ENCODE results near the gene PIK3C2B.

The PIK3C2B gene

DNA sequence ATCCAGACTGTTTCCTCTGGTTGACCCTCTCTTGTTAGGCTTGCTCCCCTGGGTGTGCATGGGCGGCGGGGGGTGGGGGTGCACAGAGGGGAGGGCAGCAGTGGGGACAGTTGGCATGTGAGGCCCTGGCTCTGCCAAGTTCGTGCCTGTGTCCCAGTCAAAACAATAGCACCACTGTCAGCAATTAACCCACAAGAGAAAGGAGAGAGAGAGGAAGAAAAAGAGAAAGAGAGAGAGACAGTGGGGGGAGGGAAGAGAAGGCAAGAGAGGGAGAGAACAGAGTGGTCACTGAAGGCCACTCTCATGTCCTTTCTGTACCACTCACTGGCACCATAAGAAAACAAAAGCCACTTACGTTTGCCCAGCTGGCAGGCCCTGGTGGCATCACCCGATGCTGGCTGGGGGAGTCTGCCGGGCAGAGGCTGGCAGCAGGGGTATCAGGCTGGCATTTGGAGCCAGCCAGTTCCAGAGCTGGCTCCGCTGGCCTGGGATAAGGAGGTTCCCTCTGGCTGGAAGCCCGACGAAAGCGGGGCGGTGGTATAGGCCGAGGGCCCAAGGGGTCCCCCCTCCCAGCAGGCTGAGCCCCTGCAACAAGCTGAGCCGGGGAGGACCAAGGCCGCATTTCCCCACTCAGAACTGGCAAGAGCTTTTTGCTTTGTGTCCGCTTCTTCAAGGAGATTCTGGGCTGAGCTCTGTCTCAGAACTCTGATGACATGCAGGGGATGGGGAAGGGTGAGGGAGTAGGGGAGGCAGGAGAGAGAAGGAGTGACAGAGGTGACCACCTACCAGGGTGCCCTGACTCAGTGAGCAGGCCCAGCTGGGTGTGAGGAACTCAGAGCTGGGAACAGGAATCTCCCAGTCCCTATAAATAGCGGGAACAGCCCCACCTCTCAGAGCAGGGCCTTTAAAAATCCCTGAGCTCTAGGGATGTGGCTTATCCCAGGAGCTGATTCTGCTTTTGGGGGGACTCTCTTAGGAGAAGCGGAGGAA, 27.9 kb downstream of the PIK3C2B start:
- no peak overlapping the region for H3K27ac ChIP-seq
- TF ChIP-seq, protein P1, sequence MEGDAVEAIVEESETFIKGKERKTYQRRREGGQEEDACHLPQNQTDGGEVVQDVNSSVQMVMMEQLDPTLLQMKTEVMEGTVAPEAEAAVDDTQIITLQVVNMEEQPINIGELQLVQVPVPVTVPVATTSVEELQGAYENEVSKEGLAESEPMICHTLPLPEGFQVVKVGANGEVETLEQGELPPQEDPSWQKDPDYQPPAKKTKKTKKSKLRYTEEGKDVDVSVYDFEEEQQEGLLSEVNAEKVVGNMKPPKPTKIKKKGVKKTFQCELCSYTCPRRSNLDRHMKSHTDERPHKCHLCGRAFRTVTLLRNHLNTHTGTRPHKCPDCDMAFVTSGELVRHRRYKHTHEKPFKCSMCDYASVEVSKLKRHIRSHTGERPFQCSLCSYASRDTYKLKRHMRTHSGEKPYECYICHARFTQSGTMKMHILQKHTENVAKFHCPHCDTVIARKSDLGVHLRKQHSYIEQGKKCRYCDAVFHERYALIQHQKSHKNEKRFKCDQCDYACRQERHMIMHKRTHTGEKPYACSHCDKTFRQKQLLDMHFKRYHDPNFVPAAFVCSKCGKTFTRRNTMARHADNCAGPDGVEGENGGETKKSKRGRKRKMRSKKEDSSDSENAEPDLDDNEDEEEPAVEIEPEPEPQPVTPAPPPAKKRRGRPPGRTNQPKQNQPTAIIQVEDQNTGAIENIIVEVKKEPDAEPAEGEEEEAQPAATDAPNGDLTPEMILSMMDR (conservative IDR thresholded peaks at IDR 0.05): no peak

DNA sequence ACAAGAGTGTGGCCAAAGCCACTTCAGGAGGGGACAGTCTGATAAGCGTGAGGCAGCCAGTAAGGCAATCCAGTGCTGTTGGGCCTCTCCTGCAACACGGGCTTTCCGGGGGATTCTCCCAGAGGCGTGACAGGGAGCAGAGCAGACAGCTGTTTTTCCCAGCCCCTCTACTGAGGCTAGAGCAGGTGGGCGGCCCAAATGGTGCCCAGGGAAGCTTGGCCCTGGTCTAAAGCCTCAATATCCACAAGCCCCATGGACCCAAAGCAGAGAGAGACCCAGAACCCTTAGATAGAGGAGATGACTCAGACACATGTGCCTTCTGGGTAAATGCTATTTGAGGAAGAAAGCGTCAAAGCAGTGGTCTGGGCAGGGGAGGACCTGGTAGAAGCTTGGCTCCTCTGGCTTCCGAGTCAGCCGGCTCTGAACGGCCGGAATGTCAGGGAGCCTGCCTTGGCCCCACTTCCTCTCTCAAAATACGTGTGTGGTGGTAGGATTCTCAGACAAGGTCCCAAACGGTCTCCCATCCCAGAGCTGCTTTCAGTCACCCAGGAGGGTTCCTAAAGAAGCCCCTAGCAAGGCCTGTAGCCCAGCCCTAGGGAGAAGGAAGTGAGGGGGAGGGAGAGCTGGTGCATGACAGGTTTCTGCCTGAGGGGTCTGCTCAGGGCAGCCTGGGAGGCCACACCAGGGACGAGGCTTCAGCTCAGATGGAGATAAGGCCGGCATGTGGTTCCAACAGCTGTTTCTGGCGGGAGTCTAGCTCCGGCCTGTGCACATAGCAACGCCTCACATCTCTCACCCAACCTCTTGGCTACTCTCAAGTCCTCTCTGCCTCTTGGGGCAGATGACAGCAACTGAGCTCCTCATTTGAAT, 28.8 kb downstream of the PIK3C2B start:
- no peak overlapping the region for H3K27ac ChIP-seq
- TF ChIP-seq, protein P1 (conservative IDR thresholded peaks at IDR 0.05): no peak

DNA sequence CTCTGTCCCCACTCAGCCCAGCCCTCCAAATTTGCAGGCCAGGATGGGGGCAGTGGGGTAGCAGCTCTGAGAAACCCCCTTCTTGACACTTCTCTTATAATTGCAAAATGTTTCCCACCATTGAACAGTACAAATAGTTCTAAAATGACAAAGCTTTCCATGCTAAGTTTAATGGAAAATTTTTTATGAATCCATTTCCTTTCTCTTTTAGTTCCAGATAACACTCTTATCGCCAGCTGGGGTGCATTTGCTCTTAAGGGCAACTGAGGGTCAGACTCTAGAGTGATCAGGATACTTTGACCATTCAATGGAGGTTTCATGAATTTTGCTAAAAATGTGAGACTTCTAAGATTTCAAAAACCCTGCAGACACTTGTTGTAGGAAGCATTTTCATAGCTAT, 29.9 kb downstream of the PIK3C2B start:
- H3K27ac ChIP-seq: no peak overlapping the region

DNA sequence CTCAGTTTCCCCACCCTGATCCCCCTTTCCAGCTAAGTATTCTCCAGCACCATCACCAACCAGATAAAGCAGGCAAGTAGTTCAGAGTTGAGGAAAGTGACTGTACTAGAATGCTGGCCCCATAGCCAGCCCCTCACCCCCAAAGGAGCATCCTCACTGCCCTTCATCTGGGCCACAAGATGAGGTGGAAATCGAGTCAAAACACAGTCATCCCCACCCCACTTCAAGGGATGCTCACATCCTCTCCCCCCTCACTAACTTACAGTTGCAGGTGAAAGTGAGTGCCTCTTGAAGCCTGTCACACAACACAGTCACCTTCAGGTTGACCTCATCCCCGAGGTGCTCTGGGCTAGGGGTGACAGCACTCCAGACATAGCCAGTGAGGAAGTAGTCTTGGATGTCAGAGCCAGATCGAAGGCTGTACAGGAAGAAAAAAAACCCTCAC, 30.4 kb downstream of the PIK3C2B start:
- no peak overlapping the region for H3K27ac ChIP-seq
- TF ChIP-seq, protein P1 (conservative IDR thresholded peaks at IDR 0.05): no peak

More for the DNA sequence above, 29.9 kb downstream of the PIK3C2B start:
- TF ChIP-seq, protein P1 (conservative IDR thresholded peaks at IDR 0.05): no peak

DNA sequence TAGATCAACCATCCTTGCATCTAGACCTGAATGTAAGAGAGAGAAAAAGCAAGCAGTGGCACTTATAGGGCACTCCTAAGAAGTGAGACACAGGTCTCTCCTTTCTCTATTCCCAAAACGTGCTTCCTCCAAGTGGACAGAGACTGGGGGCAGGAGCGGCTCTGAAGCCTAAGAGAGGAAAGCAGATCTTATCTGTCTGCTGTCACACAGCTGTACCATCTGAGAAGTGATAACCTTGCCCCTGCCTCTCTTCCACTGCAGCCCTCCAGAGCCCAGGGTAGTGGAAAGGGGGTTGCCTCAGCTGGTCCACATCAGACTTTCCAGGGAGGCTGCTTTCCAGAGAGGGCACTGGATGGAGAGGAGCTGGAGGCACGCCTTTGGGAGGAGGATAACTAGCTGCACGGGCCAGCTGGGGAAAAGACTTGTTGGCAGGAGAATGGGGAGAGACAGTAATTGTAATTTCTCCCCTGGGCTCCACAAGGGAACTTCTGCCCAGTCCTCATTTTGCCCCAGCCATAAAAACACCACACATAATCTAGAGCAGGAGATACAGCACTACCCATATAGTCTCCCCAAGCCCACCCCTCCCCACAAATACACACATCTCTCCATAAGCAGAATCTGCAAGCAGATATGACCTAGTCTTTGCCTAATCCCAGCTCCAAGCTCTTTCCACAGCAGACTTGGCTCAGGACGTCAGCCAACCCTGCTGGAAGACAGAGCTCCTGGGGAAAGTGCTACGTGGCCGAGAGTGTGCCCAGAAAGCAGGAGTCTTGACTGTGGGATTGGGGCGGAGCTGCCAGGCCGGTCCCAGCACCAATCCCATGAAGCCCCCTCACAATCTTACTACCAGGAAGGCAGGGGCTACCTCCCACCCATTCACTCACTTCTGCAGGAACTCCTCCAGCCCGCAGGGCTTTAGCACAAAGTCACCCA, 31.2 kb downstream of the PIK3C2B start:
- H3K27ac ChIP-seq: no peak overlapping the region
- TF ChIP-seq, protein P1 (conservative IDR thresholded peaks at IDR 0.05): no peak

DNA sequence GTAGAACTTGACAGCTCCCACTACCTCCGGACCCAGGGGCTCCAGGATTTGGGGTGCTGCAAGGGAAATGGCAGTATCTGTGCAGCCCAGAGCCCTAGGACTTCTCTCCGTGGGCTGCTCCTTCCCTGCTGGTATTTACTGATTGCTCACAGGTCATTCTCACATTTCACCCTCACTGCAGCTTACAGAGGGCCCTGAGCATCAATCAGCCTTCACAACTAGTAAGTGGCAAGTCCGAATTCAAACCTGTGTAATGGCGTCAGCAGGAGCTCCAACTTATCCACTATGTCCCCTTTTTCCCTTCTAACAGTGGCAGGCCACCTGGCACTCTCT, 32.4 kb downstream of the PIK3C2B start:
- TF ChIP-seq, protein P1 (conservative IDR thresholded peaks at IDR 0.05): no peak
- no peak overlapping the region for H3K27ac ChIP-seq
